ENCODE data around the gene IP6K1.
"Not testable (repeated sequence)": the region's sequence is repeated elsewhere in the genome, so short reads cannot be mapped to it uniquely, and the experiment has no call there.

IP6K1 gene

DNA sequence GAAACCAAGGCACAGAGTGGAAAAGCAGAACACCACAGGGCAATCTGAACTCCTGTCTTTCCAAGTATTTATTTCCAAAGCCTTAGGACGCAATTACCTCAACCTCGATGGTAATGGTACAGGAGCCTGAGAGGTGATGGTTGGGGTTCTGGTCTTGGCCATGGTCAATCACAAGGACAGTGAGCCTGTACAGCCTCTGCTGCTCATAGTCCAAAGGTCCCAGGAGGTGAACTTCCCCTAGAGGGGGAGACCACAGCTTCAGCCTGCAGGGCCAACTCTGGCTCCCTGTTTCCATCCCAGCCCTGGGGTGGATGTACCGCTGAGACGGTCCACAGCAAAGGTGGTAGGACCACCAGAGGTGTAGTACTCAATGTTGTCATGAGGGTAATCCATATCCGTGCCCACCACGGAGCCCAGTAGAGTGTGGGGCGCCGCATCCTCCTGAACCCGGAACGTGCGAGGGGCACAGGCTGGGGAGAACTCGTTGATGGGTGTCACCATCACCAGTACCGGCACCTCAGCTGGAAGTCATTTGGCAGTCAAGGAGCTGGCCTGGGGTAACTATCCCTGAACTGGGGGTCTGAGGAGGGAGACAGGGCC lies 7.2 kb upstream of the IP6K1 start:
- no peak for DNase-seq

DNA sequence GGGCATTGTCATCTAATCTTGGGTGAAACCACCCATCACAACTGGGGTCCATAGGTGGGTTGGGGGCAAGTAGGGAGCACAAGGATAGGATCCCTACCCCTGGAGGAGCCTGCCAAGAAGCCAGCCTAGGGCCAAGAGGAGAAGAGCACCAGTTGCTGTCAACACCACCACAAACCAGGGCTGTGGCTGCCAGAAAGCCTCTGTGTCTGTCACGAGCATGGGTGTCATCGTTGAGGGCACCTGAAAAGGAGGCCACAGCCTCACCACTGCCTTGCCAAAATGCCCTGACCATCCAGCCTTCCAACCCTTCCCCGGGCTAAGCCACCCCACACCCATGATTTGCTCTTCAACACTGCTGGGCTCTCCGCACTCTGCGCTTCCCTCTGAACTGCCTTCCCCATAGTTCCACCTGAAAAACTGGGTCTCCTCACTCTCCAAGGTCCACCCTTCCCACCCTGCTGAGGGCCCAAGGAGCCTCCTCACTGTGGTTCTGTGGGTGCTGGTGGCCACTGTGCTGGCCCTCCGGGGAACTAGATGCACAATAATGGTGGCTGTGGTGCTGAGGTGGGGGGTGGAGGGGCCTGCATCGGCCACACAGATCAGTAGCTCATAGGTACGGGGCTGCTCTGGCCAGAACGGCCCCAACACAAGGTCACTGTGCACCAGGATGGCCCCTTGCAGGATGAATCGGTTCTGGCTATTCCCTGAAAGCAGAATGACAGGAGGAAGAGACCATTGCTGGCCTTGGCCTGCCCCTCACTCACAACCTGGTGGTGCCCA lies 6.2 kb upstream of the IP6K1 start:
- no peak for DNase-seq

DNA sequence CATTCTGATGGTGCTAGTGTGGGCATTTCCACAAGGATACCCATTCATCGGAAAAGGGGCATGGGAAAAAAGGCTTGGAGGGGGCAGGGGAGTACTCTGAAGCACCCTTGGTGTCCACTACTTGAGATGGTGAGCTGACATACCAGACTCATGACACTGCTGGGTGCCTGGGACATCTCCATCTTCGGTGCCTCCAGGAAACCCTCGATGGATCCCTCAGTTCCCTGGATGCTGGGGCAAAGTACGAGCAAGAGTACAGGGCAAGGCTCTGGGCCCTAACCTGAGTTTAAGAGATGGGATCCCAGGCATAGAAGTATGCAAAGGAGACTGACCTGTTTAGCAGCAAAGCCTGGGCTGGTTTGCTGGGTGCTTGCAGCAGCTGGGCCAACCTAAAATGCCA lies 5.2 kb upstream of the IP6K1 start:
- DNase-seq = no peak

DNA sequence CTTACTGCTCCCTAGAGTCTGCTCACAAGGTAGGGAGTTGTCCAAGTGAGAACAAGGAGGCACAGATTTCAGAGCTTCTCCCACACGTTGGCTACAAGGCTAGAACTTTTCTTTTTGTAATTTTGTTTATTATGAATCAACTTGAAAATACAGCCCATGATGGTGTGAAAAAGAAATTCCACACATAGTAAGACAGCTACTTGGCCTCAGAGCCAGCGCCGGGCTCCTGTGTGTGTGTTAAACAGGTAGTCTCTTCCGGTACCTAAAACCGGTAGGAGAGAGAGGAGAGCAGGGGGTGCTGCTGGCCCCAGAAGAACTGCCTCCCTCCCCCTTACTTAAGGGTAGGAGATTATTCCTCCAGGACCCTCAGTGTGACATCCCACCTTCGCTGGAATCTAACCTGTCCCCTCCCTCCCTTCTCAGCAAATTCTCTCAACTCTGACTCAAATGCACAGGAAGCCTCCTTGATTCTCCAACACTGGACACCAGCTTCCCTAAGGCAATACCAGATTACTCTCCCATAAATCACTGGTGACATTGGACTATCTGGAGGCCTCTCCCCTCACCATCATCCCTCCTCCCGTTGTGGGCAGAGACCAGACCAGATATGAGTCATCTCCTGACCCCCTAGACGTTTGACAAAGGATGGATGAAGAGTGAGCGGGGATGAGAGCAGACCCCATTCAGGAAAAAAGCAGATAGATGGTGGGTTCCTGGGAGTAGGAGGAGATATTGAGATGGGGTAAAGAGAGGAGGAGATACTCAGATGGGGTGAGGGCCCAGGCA lies 4.5 kb upstream of the IP6K1 start:
- no peak for DNase-seq

DNA sequence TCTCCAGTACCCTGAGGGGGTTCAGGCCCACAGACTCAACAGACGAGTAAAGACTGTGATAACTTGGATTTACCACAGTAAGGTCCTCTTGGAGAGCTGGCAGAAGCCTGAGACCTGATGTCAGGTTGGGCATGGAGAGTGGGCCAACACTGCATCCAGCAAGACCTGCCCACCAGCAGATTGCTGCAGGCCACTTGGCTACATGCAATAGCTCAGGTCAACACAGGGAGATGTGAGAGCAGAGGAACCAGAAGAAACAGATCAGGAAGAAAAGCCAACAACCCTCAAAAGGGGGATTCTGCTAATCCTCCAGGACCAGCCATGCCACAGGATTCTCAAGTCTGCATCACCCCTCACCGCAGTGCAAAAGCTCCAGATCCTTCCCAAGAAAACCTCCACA lies 1.7 kb upstream of the IP6K1 start:
- DNase-seq = no peak

DNA sequence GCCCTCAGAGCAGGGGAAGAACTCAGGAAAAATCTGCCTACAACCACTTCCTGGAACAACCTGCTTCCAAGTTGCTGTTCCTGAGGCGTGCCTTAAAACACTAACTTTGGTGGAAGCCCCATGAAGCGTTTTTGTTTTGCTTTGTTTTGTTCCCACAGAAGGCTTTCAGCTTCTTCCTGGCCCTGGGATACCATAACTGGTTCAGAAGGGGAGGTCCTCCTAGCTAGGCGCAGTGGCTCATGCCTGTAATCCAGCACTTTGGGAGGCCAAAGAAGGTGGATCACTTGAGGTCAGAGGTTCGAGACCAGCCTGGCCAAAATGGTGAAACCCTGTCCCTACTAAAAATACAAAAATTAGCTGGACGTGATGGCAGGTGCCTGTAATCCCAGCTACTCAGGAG lies 1.2 kb upstream of the IP6K1 start:
- no peak for DNase-seq

DNA sequence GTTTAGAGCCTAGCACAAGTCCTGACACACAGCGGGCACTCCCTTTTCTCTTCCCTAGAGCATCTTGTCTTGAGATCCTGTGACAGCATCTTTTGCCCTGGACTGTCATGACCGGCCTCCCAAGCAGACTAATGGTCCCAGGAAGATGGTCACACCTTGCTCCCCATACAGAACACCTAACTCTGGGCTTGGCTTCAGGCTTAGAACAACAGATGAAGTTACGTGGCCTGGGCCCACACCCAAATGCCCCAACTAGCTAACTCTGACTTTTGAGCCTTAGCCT lies 781 bp upstream of the IP6K1 start:
- DNase-seq = no peak

DNA sequence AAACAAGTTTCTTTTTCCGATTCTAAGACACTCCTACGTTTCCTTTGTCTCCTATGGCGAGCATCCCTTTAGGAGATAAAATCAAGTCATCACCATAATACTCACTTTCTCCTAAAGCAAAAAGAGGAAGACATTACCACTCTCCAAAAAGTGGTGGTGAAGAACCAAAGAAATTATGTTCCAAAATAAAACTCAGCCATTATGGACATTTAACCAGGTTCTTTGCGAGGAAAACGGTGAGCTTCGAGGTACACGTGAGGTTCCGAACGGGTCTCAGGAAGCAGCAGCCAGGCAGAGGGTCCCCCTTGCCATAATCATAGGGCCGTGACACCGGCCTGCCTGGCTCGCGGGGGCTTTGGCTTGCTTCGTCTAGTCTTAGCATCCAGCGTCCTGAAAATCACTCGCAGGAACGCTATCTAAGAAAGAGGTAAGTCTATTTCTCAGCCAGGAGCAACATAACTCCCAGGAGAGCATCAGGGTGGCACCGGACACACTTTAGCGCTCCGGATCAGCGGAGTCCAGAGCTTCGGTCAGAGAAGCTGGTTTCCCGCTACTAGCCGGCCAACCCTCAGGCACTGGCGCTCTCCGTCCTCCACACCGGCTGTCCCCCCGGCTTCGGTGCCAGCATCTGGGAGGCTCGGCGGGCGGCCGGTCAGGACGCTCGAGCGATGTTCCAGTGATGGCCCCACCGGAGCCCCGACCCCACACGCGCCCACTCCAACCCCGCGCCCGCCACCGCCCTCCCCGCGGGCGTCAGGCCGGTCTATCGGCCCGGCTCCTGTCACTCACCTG lies 581 bp downstream of the IP6K1 start:
- DNase-seq = no peak

DNA sequence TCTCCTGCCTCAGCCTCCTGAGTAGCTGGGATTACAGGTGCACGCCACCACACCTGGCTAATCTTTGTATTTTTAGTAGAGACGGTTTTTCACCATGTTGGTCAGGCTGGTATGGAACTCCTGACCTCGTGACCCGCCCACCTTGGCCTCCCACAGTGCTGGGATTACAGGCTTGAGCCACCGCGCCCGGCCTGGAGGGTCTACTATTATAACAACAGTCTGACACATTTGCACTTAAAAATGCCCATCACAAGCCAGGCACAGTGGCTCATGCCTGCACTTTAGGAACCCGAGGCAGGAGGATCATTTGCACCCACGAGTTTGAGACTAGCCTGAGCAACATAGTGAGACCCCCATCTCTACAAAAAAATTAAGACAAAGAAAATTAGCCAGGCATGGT lies 4.1 kb downstream of the IP6K1 start:
- not testable (repeated sequence) for DNase-seq

DNA sequence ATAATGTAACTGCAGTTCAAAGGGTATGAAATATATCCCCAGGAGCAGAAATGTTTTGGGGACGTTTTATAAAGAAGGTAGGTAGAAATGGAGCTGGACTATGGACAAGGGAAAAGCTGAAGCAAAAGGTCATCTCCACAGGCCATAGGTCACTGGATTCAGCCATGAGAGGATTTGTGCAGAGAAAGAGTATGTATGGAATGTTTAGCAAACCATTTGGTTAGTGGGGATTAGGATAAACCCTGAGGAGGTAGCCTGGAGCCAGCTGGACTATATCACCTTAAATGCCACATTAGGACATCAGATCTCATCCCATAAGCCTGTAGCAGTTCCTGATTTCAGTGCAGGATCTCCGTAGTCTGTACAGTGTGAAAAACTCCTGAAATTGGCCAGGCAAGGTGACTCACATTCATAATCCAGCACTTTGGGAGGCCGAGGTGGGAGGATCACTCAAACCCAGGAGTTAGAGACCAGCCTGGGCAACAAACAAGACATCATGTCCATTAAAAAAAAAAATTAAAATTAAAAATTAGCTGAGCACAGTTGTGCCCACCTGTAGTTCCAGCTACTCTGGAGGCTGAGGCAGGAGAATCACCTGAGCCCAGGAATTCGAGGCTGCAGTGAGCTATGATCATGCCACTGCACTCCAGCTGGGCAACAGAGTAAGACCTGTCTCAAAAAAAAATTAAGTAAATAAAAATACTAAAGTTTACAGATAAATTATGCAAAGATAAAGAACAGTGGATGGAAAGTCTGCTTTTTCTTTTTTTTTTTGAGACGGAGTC lies 4.7 kb downstream of the IP6K1 start:
- no peak for DNase-seq

DNA sequence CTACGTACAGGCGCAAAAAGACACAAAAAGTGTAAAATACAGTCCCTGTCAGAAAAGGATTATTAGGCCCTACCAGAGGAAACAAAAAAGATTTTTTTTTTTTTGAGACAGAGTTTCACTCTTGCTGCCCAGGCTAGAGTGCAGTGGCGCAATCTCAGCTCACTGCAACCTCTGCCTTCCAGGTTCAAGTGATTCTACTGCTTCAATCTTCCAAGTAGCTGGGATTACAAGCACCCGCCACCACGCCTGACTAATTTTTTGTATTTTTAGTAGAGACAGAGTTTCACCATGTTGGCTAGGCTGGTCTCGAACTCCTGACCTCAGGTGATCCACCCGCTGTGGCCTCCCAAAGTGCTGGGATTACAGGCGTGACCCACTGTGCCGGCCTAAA lies 5.4 kb downstream of the IP6K1 start:
- DNase-seq = not testable (repeated sequence)

DNA sequence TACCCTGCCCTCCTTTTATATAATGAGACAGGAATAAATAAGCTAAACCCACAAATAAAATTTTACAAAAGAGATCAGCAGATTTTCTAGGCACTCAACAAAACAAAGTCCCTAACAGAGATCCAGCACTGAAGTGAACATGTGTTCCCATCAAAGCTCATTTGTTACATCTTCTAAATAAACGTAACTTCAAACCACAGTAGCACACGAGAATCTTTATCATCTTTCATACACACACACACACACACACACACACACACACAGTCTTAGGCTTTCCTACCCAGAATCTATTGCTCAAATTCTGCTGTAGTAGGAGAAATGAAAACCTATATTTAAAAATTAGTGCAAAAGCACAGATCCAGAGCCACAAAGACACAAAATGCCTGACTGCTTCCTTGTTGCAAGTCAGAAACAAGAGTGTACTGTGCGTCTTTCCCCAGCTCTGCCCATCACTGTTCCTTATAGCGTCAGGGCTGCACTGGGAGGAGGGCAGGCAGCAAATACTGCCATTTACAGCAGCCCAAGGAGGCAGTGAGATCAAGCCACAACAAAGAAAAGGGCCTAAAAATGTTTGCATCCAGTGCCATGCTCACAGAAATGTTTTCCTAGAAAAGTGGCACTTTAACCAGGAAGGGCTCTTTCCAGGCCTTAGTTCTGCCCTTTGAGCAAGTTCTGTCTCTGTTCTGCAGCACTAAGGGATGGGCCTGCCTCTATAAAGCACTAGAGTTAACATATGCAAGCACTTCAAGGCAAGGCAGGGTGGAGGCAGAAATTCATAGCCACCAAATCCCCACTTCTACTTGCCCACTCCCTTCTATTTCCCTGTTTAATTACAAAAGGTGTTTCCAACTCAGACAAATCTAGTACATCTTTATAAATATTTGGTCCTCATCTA lies 6.0 kb downstream of the IP6K1 start:
- no peak for DNase-seq

DNA sequence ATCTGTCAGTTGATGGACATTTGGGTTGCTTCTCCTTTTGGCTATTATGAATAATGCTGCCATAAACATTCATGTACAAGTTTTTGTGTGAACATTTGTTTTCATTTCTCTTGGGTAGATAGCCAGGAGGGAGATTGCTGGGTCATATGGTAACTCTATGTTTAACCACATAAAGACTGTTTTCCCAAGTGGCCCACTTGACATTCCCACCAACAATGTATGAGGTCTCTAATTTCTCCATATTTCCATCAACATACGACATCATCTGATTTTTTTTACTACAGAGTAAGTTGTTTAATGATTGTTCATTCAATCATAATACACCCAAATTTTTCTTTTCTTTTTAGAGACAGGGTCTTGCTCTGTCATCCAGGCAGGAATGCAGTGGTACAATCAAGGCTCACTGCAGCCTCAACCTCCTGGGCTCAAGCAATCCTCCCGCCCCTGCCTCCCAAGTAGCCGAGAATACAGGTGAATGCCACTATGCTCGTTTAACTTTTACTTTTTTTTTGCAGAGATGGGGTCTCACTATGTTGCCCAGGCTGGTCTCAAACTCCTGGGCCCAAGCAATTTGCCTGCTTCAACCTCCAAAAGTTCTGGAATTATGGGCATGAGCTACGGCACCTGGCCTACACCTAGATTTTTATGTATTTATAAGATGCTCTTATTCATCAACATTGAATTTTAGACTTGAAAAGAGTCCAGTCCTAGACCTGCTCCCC lies 6.8 kb downstream of the IP6K1 start:
- DNase-seq = no peak

DNA sequence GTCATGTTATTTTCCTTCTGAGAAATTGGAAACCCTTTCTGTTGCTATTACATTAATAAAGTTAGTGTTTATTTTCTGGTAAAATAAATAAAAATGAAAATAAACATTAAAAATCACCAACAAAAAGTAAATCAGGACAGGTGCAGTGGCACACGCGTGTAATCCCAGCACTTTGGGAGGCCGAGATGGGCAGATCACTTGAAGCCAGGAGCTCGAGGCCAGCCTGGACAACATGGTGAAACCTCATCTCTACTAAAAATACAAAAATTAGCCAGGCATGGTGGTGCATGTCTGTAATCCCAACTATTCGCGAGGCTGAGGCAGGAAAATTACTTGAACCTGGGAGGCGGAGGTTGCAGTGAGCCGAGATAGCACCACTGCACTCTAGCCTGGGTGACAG lies 10.2 kb downstream of the IP6K1 start:
- not testable (repeated sequence) for DNase-seq

DNA sequence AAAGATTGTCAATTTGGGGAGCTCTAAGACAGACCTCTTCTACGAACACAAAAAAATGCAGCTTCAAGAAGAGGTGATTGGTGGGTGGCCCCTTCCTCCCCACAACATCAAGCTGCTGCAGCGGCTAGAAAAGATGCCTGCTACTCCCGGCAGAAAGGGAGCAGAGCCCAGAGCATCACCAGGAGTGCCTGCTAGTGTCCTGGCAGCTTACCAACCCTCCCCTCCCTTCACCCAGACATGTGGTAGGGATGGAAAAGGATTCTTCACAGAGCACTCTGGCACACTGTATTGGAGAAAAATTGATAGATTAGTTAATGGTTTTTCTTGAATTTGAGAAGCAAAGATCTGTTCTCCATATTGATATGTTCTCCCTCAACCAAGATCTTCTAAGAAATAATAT lies 10.8 kb downstream of the IP6K1 start:
- DNase-seq = no peak

DNA sequence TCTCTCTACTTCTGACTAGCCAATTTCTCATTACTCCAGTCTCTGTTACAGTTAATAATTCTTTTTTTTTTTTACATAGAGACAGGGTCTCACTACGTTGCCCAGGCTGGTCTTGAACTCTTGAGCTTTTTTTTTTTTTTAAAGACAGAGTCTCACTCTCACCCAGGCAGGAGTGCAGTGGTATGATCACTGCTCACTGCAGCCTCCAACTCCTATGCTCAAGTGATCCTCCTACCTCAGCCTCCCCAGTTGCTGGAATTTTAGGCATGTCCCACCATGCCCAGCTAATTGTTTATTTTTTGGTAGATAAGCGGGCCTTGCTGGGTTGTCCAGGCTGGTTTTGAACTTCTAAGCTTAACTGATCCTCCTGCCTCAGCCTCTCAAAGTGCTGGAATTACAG lies 13.6 kb downstream of the IP6K1 start:
- no peak for DNase-seq

DNA sequence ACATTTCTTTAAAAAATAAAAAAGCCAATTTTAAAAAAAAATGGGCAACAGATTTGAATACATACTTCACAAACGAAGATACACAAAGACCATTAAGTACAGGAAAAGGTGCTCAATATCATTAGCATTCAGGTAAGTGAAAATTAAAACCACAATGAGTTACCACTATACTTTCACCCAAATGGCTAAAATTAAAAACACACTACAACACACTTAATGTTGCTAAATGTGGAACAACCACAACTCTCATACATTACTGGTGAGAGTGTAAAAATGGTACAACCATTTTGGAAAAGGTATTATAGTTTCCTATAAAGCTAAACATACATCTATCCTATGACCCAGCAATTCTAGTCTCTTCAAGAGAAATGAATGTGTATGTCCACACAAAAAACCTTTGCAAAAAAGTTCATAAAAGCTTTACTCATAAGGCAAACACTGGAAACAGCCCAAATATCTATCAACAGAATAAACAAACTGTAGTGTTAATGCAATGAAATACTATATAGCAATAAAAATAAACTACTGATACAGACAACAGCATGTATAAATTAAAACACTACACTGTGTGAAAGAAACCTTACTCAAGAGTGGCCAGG lies 14.9 kb downstream of the IP6K1 start:
- no peak for DNase-seq

DNA sequence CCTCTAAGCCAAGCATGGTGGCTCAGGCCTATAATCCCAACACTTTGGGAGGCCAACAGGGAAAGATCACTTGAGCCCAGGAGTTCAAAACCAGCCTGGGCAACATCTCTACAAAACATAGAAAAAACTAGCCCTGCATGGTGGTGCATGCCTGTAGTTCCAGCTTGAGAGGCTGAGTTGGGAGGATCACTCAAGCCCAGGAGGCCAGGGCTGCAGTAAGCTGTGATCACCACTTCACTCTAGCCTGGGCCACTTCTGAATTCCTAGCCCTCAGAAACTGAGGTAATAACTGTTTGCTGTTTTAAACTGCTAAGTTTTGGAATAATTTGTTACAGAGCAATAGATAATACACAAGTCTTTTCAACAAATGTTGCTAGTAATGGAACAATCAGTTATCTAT lies 16.4 kb downstream of the IP6K1 start:
- DNase-seq = no peak

DNA sequence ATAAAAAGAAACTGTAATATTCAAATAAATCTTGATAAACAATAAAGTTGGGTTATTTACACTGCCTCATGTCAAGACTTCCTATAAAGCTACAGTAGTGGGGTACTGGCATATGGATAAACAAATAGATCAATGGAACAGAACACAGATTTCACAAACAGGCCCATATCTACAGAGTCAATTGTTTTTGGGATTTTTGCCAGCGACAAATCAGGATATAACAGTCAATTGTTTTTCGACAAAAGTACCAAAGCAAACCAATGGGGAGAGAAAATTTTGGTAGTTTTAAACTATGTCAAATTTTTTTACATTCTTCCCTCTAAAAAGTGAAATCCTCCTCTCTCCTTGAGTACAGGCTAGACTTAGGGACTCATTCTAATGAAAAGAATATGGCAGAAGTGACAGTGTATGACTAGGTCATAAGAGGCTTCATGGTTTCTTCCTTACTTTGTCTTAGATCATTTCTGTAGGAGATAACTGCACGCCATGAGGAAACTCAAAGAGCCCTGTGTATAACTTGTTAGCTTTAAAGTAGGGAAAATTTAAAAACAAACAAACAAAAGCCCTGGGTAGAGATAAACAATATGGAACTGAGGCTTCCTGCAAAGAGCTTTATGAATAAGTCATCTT lies 16.9 kb downstream of the IP6K1 start:
- no peak for DNase-seq

DNA sequence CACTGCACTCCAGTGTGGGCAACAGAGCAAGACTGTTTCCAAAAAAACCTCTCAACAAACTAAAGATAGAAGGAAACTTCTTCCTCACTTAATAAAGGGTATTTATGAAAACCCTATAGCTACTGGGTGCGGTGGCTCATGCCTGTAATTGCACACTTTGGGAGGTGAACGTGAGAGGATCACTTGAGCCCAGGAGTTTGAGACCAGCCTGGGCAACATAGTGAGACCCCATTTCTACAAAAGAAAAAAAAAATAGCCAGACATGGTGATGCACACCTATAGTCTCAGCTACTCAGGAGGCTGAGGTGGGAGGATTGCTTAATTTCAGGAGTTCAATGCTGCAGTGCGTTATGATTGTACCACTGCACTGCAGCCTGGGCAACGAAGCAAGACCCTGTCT lies 22.4 kb downstream of the IP6K1 start:
- no peak for DNase-seq

All from right hindlimb (tissue), 1 donor.